Fibroblast of gingiva (primary cell): ENCODE measurements around the gene ELN.
"Not testable (repeated sequence)": the region's sequence is repeated elsewhere in the genome, so short reads cannot be mapped to it uniquely, and the experiment has no call there.

Experiments
- DNase-seq: peaks from one replicate; pipeline ENCODE4 v3.0.0-alpha.2; 2011; ENCODE audit warnings: low read depth

Gene ELN

GRCh38 chr7:74001150-74001494, 26.9 kb upstream of the ELN start:
- DNase-seq: no peak

- DNase-seq: peak; percentile 24
Observed at GRCh38 chr7:74002474-74003017, 25.4 kb upstream of the ELN start.

- DNase-seq: no peak
Observed at GRCh38 chr7:74003621-74004020, 24.4 kb upstream of the ELN start.

- DNase-seq: no peak
Observed at GRCh38 chr7:74006032-74006431, 21.9 kb upstream of the ELN start.

- no peak for DNase-seq
Observed at GRCh38 chr7:74006451-74007241, 21.3 kb upstream of the ELN start.

GRCh38 chr7:74007242-74007567, 20.8 kb upstream of the ELN start:
- no peak for DNase-seq

- DNase-seq: no peak
Observed at GRCh38 chr7:74008687-74009086, 19.3 kb upstream of the ELN start.

GRCh38 chr7:74009719-74010118, 18.3 kb upstream of the ELN start:
- no peak for DNase-seq

DNA sequence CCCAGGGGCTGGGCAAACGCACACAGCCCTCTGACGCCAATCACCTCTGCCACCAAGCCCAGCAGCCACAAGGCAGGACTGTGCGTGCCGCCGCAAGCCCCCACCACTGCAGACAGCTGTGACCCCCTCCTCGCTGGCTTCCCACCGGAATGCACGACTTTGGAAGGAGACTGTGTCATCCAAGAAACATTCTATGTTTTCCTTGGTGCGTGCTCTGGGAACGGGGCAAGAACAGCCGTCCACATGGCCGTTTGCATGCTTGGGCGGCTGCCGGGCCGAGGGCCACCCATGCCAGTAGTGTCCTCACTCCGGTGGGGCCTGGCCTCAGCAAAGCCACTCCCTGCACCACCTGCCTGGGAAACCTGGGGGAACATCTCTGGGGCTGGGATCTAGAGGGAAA, 17.6 kb upstream of the ELN start:
- no peak for DNase-seq

DNA sequence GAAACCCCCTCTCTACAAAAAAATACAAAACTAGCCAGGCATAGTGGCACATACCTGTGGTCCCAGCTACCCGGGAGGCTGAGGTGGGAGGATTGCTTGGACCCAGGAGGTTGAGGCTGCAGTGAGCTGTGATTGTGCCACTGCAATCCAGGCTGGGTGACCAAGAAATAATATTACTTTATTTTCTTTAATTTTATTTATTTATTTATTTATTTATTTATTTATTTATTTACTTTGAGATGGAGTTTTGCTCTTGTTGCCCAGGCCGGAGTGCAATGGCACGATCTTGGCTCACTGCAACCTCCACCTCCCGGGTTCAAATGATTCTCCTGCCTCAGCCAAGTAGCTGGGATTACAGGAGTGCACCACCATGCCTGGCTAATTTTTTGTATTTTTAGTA, 16.6 kb upstream of the ELN start:
- DNase-seq: not testable (repeated sequence)

DNA sequence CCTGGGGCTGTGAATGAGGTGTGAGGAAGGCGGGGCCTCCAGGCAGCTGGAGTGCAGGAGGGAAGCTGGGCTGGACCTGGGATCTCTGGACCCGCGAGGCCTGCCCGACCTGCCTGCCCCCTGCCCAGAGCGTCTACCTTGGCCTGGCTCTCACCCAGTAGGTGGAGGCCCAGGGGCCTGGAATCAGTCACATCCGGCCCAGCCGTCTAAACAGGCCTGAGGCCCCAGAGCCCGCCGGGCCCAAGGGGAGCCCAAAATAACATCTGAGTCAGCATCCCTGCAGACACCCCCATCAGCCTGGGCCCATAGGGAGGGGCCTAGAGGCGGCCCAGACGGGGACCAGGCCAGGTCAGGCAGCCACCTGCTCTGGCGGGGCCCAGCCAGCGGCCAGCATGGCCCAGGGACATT, 15.1 kb upstream of the ELN start:
- no peak for DNase-seq

- DNase-seq: no peak
Observed at GRCh38 chr7:74013539-74014272, 14.3 kb upstream of the ELN start.

DNA sequence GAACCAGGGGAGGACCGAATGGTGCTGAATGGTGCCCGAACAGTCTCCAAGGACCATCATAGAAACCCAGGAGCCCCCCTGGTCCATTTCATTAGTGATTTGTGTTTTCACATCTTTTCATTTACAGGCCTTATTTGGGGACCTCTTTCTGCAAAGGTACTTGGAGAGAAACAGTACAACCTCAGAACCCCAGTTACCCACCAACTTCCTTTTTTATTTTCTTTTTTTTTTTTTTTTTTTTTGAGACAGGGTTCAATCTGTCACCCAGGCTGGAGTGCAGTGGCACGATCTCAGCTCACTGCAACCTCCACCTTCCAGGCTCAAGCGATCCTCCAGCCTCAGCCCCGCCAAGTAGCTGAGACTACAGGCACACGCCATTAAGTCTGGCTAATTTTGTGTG, 13.0 kb upstream of the ELN start:
- DNase-seq: no peak

- no peak for DNase-seq
Observed at GRCh38 chr7:74015670-74016069, 12.3 kb upstream of the ELN start.

DNA sequence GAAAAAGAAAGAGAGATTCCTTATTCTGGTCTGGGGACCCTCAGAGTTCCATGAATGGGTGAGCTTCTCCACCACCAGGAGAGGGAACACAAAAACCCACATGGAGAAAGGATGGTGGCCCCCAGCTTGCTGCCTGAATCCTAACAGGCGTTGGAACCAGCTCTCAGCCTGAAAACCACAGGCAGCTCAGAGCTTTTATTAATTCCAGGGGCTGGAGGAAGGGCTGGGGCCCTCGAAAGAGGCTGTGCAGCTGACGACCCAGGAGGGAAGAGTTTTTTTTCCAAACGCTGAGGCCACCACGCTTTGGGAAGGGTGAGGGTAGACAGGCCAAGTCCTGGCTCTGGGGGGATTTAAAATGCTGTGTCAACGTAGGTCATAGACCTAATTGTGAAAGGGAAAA, 10.8 kb upstream of the ELN start:
- DNase-seq: no peak

GRCh38 chr7:74018246-74018895, 9.6 kb upstream of the ELN start:
- DNase-seq: no peak

DNA sequence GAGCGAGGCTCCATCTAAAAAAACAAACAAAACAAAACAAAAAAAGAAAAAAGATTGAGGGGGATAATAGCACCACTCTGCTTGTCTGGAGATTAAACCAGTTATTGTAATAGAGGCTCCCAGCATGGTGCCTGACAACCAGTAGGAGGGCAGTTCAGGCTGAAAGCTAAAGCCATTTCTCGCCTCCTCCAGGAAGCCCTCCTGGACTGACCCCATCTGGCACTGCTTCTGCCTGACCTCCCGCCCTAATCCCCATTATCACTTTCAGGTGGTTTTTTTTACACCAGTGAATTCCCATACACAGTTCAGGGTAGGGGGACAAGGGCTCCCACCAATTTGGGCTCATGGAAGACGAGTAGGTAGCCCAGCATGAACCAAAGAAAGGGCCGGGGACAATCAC, 8.8 kb upstream of the ELN start:
- DNase-seq: no peak

GRCh38 chr7:74020390-74020789, 7.6 kb upstream of the ELN start:
- no peak for DNase-seq

DNA sequence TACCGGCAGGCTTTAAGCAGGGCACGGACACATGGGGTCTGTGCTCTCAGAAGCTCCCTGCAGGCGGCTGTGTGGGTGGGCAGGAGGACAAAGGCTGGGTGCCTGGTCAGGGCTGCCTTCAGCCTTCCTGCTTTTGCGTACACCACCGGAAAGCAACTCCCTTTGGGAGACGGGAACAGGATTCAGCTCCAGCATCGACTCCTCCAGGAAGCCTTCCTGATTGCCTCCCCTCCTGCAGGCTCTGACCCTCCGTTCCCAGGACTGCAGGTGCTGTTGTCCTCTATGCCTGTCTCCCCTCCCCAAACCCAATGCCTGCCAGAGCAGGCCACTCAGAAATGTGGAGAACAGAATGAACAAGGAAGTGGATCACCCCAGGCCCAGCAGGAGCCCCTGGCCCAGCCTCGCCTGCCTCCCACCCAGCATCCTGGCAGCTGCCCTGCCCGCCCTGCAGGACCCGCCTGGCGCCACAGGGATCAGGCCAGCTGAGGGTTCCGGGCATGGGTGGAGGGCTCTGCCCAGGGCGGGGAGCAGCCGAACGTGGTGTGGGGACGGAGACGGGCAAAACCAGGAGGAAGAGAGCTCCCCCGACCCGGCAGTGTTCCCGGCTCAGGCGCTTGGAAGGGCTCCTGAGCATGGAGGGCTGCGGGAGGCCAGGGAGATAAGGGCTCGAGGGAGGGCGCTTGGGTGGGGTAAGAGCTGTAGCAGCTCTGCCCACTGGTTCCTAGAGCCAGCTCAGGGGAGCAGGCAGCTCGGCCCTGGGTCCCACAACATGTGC, 6.2 kb upstream of the ELN start:
- DNase-seq: no peak

DNA sequence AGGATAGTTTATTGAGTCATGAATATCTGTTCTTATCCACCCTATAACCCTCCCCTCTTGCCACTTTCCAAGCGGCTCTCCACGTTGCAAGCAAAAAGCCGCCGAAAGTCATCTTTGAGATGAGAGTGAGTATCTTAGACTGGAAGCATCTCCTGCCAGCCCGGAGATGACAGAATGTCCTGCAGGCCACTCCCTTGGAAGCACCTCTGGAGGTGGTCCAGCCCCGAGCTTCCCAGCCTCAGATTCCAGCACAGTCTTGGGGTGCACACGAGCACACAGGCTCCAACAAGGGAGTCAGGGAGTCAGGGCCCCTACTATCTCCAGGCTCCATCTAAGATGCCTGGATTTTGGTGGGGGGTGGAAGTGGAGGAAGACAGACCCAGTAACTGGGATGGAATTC, 5.5 kb upstream of the ELN start:
- DNase-seq: no peak

DNA sequence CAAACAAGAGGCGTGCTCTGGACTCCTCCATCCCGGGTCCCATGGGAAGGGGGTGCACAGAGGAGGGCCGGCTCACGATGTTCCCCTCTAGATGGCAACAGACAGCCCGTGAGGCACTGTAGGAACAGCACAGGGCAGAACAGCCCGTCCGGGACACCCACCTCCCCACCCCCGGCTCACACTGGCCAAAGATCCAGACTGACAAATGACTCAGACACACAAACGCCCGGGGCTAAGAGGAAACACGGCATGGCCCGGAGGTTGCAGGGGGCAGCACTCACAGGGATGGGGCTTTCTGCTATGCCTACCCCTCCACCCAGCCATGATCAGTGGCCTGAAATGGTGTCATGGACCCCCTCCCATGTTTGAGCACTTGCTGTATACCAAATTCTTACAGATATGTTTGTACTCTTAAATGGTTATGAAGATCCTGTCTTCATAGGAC, 4.9 kb upstream of the ELN start:
- peak; percentile 60 for DNase-seq

- no peak for DNase-seq
Observed at GRCh38 chr7:74023786-74024185, 4.2 kb upstream of the ELN start.
